Neural cell (in vitro differentiated cells): ENCODE results near the gene CASKIN1. TPM values are rescaled to one million over a fixed set of nuclear protein-coding genes. Genes with fewer than 3 reads are reported as not detected.

ENCODE experiments used
- H2AFZ ChIP-seq: fragments of 200-600, 300-800 bp; sonication (generic), shearing (Covaris generic); 2 replicates; pipeline ENCODE4 v1.6.0; 2014; ENCODE audit warnings: low read depth, mild to moderate bottlenecking, antibody characterized with exemption, low read length, moderate library complexity
- H3F3A ChIP-seq: fragments of 200-600 bp; shearing (Covaris generic); 2 replicates; pipeline ENCODE4 v1.6.1; 2016; ENCODE audit warnings: mild to moderate bottlenecking, moderate library complexity, mixed read lengths, antibody characterized with exemption, low read length; ENCODE audit not compliant: insufficient read depth, poor library complexity, severe bottlenecking
- H3K27ac ChIP-seq: fragments of 200-600, 300-800 bp; sonication (generic), shearing (Covaris generic); 2 replicates; pipeline ENCODE4 v1.5.1; 2014; ENCODE audit warnings: mild to moderate bottlenecking, low read length, moderate library complexity
- H3K27me3 ChIP-seq: fragments of 300-800, 200-600 bp; sonication (generic), shearing (Covaris generic); 2 replicates; pipeline ENCODE4 v1.6.0; 2014; ENCODE audit warnings: mild to moderate bottlenecking, low read depth, low read length, moderate library complexity; ENCODE audit not compliant: insufficient read depth
- H3K36me3 ChIP-seq: fragments of 300-800, 200-600 bp; sonication (generic), shearing (Covaris generic); 2 replicates; pipeline ENCODE4 v1.5.1; 2014; ENCODE audit warnings: mild to moderate bottlenecking, antibody characterized with exemption, low read length, moderate library complexity; ENCODE audit not compliant: insufficient read depth
- H3K4me2 ChIP-seq: fragments of 300-800, 200-600 bp; sonication (generic), shearing (Covaris generic); 2 replicates; pipeline ENCODE4 v1.6.0; 2014; ENCODE audit warnings: mild to moderate bottlenecking, low read length
- H3K4me3 ChIP-seq: fragments of 300-800, 200-600 bp; sonication (generic), shearing (Covaris generic); 2 replicates; pipeline ENCODE4 v1.5.1; 2014; ENCODE audit warnings: mild to moderate bottlenecking, low read length, moderate library complexity
- H3K79me2 ChIP-seq: fragments of 200-600 bp; shearing (Covaris generic); replicated peaks from 2 replicates; pipeline ENCODE4 v1.6.0; 2014; ENCODE audit warnings: mild to moderate bottlenecking, low read length, moderate library complexity; ENCODE audit not compliant: insufficient read depth
- H3K9ac ChIP-seq: fragments of 300-800, 200-600 bp; sonication (generic), shearing (Covaris generic); 2 replicates; pipeline ENCODE4 v1.6.1; 2016; ENCODE audit warnings: mild to moderate bottlenecking, low read length, mixed read lengths
- H3K9me2 ChIP-seq: fragments of 200-600 bp; shearing (Covaris generic); 2 replicates; pipeline ENCODE4 v1.6.1; 2016; ENCODE audit warnings: mild to moderate bottlenecking, low read length, mixed read lengths; ENCODE audit not compliant: insufficient read depth
- H3K9me3 ChIP-seq: fragments of 200-600, 300-800 bp; sonication (generic), shearing (Covaris generic); 2 replicates; pipeline ENCODE4 v1.6.1; 2016; ENCODE audit warnings: mild to moderate bottlenecking, mixed run types, low read length, moderate library complexity, mixed read lengths
- H4K20me1 ChIP-seq: fragments of 200-600 bp; shearing (Covaris generic); 2 replicates; pipeline ENCODE4 v1.6.1; 2016; ENCODE audit warnings: mild to moderate bottlenecking, mixed run types; ENCODE audit not compliant: insufficient read depth
- CTCF ChIP-seq: fragments of 450-650 bp; IDR thresholded peaks from 2 replicates; pipeline ENCODE4 v1.5.1; 2014; ENCODE audit warnings: antibody characterized with exemption, mild to moderate bottlenecking, moderate library complexity; ENCODE audit not compliant: poor library complexity, severe bottlenecking
- EP300 ChIP-seq: fragments of 450-650 bp; conservative IDR thresholded peaks from 2 replicates; pipeline ENCODE4 v1.6.1; 2014; ENCODE audit warnings: antibody characterized with exemption, mild to moderate bottlenecking, moderate library complexity; ENCODE audit not compliant: poor library complexity, severe bottlenecking
- EZH2 ChIP-seq: fragments of 200-600, 300-800 bp; shearing (Covaris generic), sonication (generic); IDR thresholded peaks from 2 replicates; pipeline ENCODE4 v1.6.1; 2014; ENCODE audit warnings: antibody characterized with exemption, low read length, borderline replicate concordance, mild to moderate bottlenecking; ENCODE audit not compliant: insufficient read depth, poor library complexity, severe bottlenecking
- MXI1 ChIP-seq: fragments of 450-650 bp; conservative IDR thresholded peaks from 2 replicates; pipeline ENCODE4 v1.6.1; 2014; ENCODE audit warnings: antibody characterized with exemption, mild to moderate bottlenecking; ENCODE audit not compliant: poor library complexity, severe bottlenecking
- POLR2AphosphoS5 ChIP-seq: IDR thresholded peaks from 2 replicates; pipeline ENCODE4 v1.6.1; 2012
- RAD21 ChIP-seq: fragments of 450-650 bp; conservative IDR thresholded peaks from 2 replicates; pipeline ENCODE4 v1.6.1; 2014; ENCODE audit warnings: antibody characterized with exemption, mild to moderate bottlenecking, moderate library complexity
- REST ChIP-seq: IDR thresholded peaks from 2 replicates; pipeline ENCODE4 v1.6.1; 2012; ENCODE audit warnings: borderline replicate concordance
- SMC3 ChIP-seq: fragments of 450-650 bp; conservative IDR thresholded peaks from 2 replicates; pipeline ENCODE4 v1.6.1; 2014; ENCODE audit warnings: antibody characterized with exemption, mild to moderate bottlenecking, moderate library complexity; ENCODE audit not compliant: poor library complexity
- TAF1 ChIP-seq: IDR thresholded peaks from 2 replicates; pipeline ENCODE4 v1.6.1; 2012; ENCODE audit warnings: low read depth
- polyA plus RNA-seq: library from polyadenylated mRNA; depleted of rRNA; stranded (reverse); fragments of >200 nt; gene quantifications from 2 replicates; pipeline ENCODE4 v1.2.3, GENCODE V29; 2014

CASKIN1 gene
- polyA plus RNA-seq, 1 donor from 2014 or later: 10.3 TPM

- H3K9ac ChIP-seq: no peak overlapping the region
- H4K20me1 ChIP-seq: no peaks in the 10 kb centered on the region
- no peak overlapping the region for H2AFZ ChIP-seq
- H3K27me3 ChIP-seq: peaks cover 15% of the 10 kb centered on the region
- no peak overlapping the region for H3K27ac ChIP-seq
- H3K4me3 ChIP-seq: no peak overlapping the region
- no peak for TF ChIP-seq POLR2AphosphoS5
- H3F3A ChIP-seq: no peaks in the 10 kb centered on the region
- no peaks in the 10 kb centered on the region for H3K36me3 ChIP-seq
- no peak overlapping the region for H3K4me2 ChIP-seq
- H3K9me2 ChIP-seq: no peaks in the 10 kb centered on the region
- no peaks in the 10 kb centered on the region for H3K9me3 ChIP-seq
- no peaks in the 10 kb centered on the region for H3K79me2 ChIP-seq
These were observed 42.7 kb upstream of the CASKIN1 start for GRCh38 chr16:2238838-2239675.

- Histone ChIP-seq H3F3A (no peaks in the 10 kb centered on the region), H4K20me1 (no peaks in the 10 kb centered on the region), H3K4me2 (no peak overlapping the region), H3K9me3 (no peaks in the 10 kb centered on the region), H2AFZ (no peak overlapping the region), H3K79me2 (no peaks in the 10 kb centered on the region), H3K36me3 (no peaks in the 10 kb centered on the region), H3K9me2 (no peaks in the 10 kb centered on the region), H3K27me3 (peaks cover 15% of the 10 kb centered on the region), H3K4me3 (no peak overlapping the region), H3K9ac (no peak overlapping the region), H3K27ac (no peak overlapping the region)
- TF ChIP-seq TAF1: no peak
- no peak for TF ChIP-seq SMC3
- TF ChIP-seq EP300: no peak
- TF ChIP-seq EZH2: no peak
- no peak for TF ChIP-seq MXI1
- no peak for TF ChIP-seq REST
- TF ChIP-seq POLR2AphosphoS5: no peak
- no peak for TF ChIP-seq RAD21
- TF ChIP-seq CTCF: no peak
These were observed 41.9 kb upstream of the CASKIN1 start for GRCh38 chr16:2238150-2238837.
